22Rv1 (cell line): ENCODE results near the gene SYNDIG1.

ENCODE experiments used
- ZFX ChIP-seq: fragments of 450-650 bp; IDR thresholded peaks from 2 replicates; pipeline ENCODE4 v1.6.1; 2017; ENCODE audit warnings: antibody characterized with exemption, borderline replicate concordance
- TF ChIP-seq, protein P1 (sequence below): fragments of 450-650 bp; IDR thresholded peaks from 2 replicates; pipeline ENCODE4 v1.5.1; 2017; ENCODE audit warnings: mild to moderate bottlenecking

DNA sequence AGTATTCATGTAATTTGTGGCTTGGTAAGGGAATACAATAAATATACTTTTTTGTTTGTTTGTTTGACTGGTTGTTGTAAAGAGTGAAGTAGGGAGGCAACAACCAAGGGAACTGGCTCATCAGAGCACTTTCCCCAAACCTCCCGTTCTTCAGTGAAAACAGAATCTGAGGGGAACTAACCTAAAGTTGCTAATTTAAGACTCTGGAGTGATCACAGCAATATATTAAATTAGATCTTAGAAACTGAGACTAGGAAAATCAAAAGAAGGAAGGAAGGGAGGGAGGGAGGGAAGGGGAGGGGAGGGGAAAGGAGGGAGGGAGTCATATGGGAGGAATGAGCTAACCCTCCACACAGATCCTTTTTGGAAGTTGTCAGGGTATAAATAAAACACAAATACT, 144.9 kb downstream of the SYNDIG1 start:
- TF ChIP-seq, protein P1, sequence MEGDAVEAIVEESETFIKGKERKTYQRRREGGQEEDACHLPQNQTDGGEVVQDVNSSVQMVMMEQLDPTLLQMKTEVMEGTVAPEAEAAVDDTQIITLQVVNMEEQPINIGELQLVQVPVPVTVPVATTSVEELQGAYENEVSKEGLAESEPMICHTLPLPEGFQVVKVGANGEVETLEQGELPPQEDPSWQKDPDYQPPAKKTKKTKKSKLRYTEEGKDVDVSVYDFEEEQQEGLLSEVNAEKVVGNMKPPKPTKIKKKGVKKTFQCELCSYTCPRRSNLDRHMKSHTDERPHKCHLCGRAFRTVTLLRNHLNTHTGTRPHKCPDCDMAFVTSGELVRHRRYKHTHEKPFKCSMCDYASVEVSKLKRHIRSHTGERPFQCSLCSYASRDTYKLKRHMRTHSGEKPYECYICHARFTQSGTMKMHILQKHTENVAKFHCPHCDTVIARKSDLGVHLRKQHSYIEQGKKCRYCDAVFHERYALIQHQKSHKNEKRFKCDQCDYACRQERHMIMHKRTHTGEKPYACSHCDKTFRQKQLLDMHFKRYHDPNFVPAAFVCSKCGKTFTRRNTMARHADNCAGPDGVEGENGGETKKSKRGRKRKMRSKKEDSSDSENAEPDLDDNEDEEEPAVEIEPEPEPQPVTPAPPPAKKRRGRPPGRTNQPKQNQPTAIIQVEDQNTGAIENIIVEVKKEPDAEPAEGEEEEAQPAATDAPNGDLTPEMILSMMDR, result no peak
- no peak for TF ChIP-seq ZFX
